K562 (cell line): ENCODE measurements around the gene AHNAK. TPM values are rescaled to one million over a fixed set of nuclear protein-coding genes. Genes with fewer than 3 reads are reported as not detected.

Source experiments
- BCL6 ChIP-seq: fragments of 250-450 bp; sonication (Bioruptor Pico); IDR thresholded peaks from 2 replicates; pipeline ENCODE4 v1.4.0; 2020
- CHD4 ChIP-seq: fragments of 200-600 bp; sonication (generic); IDR thresholded peaks from 3 replicates; pipeline ENCODE4 v1.6.1; 2012; ENCODE audit warnings: low read depth, mild to moderate bottlenecking, mixed read lengths, low read length, inconsistent platforms; ENCODE audit not compliant: insufficient read depth, insufficient replicate concordance, poor library complexity, severe bottlenecking
- DPF2 ChIP-seq: fragments of 450-650 bp; IDR thresholded peaks from 2 replicates; pipeline ENCODE4 v1.6.1; 2016
- E2F6 ChIP-seq, 2 experiments: IDR thresholded peaks; 2 replicates each; pipeline ENCODE4 v1.6.1; 2011; ENCODE audit warnings: borderline replicate concordance in 1 of 2, control low read depth in 1 of 2, low read depth in 1 of 2, low read length in 1 of 2, mild to moderate bottlenecking in 1 of 2, mixed read lengths in 1 of 2, moderate library complexity in 1 of 2; ENCODE audit not compliant: insufficient read depth in 1 of 2, insufficient read length in 1 of 2, poor library complexity in 1 of 2, severe bottlenecking in 1 of 2; ENCODE audit errors: extremely low read depth in 1 of 2
- ELF1 ChIP-seq: fragments of 200-800 bp; sonication (Bioruptor generic); IDR thresholded peaks from 2 replicates; pipeline ENCODE4 v1.6.1; 2016; ENCODE audit warnings: missing genetic modification characterization, missing compliant biosample characterization
- HDAC6 ChIP-seq: IDR thresholded peaks from 2 replicates; pipeline ENCODE4 v1.6.1; 2012; ENCODE audit warnings: low read depth, mild to moderate bottlenecking, control low read depth, inconsistent platforms, low read length, moderate library complexity
- KLF13 ChIP-seq: fragments of 450-650 bp; IDR thresholded peaks from 2 replicates; pipeline ENCODE4 v1.6.1; 2016; ENCODE audit warnings: missing genetic modification characterization, low read depth, mild to moderate bottlenecking, missing compliant biosample characterization, moderate library complexity, borderline replicate concordance
- LARP7 ChIP-seq: fragments of 450-650 bp; IDR thresholded peaks from 2 replicates; pipeline ENCODE4 v1.6.1; 2016
- MAFF ChIP-seq: IDR thresholded peaks from 2 replicates; pipeline ENCODE4 v1.6.1; 2012; ENCODE audit warnings: low read length, improper control_type of control experiment
- MECOM ChIP-seq: fragments of 250-450 bp; sonication (Bioruptor Pico); IDR thresholded peaks from 2 replicates; pipeline ENCODE4 v1.8.0; 2022; ENCODE audit warnings: inconsistent platforms
- MTA1 ChIP-seq: fragments of 450-650 bp; IDR thresholded peaks from 2 replicates; pipeline ENCODE4 v1.6.1; 2017; ENCODE audit warnings: borderline replicate concordance
- MTA2 ChIP-seq: fragments of 450-650 bp; IDR thresholded peaks from 2 replicates; pipeline ENCODE4 v1.6.1; 2016; ENCODE audit warnings: low read depth
- NCOR1 ChIP-seq: fragments of 450-650 bp; IDR thresholded peaks from 2 replicates; pipeline ENCODE4 v1.6.1; 2016; ENCODE audit warnings: mild to moderate bottlenecking, moderate library complexity
- NR2C1 ChIP-seq, 2 experiments: fragments of 450-650 bp; IDR thresholded peaks; 2 replicates each; pipeline ENCODE4 v1.6.1; 2017; ENCODE audit warnings: mild to moderate bottlenecking in 2 of 2, antibody characterized with exemption in 1 of 2, inconsistent platforms in 1 of 2, missing compliant biosample characterization in 1 of 2, missing genetic modification characterization in 1 of 2
- POLR2G ChIP-seq: fragments of 200-400 bp; formaldehyde crosslinking; IDR thresholded peaks from 2 replicates; pipeline ENCODE4 v1.6.1; 2017; ENCODE audit warnings: low read depth, mild to moderate bottlenecking, antibody characterized with exemption, low read length, moderate library complexity
- PTRF ChIP-seq: fragments of 450-650 bp; IDR thresholded peaks from 2 replicates; pipeline ENCODE4 v1.6.1; 2016; ENCODE audit warnings: mild to moderate bottlenecking, missing genetic modification characterization, missing compliant biosample characterization
- SPI1 ChIP-seq: IDR thresholded peaks from 2 replicates; pipeline ENCODE4 v1.6.1; 2011; ENCODE audit warnings: low read depth, low read length, control low read depth, borderline replicate concordance
- TBP ChIP-seq: optimal IDR thresholded peaks from 2 replicates; pipeline ENCODE3; 2011; ENCODE audit warnings: low read depth, low read length, improper control_type of control experiment
- ZNF124 ChIP-seq: sonication (generic); formaldehyde crosslinking; IDR thresholded peaks from 2 replicates; pipeline ENCODE4 v1.8.1; 2022; ENCODE audit warnings: missing genetic modification reagents
- ZNF586 ChIP-seq: fragments of 450-650 bp; formaldehyde crosslinking; conservative IDR thresholded peaks from 2 replicates; pipeline ENCODE4 v1.4.0; 2020; ENCODE audit warnings: mild to moderate bottlenecking, moderate library complexity
- ZNF592 ChIP-seq: fragments of 450-650 bp; IDR thresholded peaks from 2 replicates; pipeline ENCODE4 v1.6.1; 2017; ENCODE audit warnings: antibody characterized with exemption, mild to moderate bottlenecking
- polyA plus RNA-seq, 8 experiments: library from polyadenylated mRNA; depleted of rRNA in 4 of 8; stranded (reverse) in 5 of 8; unstranded in 3 of 8; fragments of >200 nt; fragmentation: Nextera tagmentation in 2 of 8; fragmentation: Illumina TruSeq in 1 of 8; extraction: Ambion mirVana in 2 of 8; extraction: Trizol in 1 of 8; gene quantifications; 2 replicates each; pipeline versions ENCODE4 v1.2.1 to v1.2.3, GENCODE V29; 2011 to 2014; ENCODE audit warnings: inconsistent platforms in 1 of 8, missing spikeins in 1 of 8
- total RNA-seq, 7 experiments: library from RNA; depleted of rRNA in 6 of 7; stranded (reverse); fragments of >200 nt in 6 of 7; fragmentation: Illumina TruSeq in 2 of 7; extraction: Trizol in 2 of 7; gene quantifications; 2 replicates each; pipeline versions ENCODE4 v1.2.1 to v1.2.3, GENCODE V29; 2011 to 2021; ENCODE audit warnings: low replicate concordance in 1 of 7

Gene AHNAK
- total and polyA plus RNA-seq, 9 of the 15 experiments (the other 6 are each of a cell fraction or from before 2014, with no cell fraction given): 1.5 to 89.7 (median 45.0) TPM

DNA sequence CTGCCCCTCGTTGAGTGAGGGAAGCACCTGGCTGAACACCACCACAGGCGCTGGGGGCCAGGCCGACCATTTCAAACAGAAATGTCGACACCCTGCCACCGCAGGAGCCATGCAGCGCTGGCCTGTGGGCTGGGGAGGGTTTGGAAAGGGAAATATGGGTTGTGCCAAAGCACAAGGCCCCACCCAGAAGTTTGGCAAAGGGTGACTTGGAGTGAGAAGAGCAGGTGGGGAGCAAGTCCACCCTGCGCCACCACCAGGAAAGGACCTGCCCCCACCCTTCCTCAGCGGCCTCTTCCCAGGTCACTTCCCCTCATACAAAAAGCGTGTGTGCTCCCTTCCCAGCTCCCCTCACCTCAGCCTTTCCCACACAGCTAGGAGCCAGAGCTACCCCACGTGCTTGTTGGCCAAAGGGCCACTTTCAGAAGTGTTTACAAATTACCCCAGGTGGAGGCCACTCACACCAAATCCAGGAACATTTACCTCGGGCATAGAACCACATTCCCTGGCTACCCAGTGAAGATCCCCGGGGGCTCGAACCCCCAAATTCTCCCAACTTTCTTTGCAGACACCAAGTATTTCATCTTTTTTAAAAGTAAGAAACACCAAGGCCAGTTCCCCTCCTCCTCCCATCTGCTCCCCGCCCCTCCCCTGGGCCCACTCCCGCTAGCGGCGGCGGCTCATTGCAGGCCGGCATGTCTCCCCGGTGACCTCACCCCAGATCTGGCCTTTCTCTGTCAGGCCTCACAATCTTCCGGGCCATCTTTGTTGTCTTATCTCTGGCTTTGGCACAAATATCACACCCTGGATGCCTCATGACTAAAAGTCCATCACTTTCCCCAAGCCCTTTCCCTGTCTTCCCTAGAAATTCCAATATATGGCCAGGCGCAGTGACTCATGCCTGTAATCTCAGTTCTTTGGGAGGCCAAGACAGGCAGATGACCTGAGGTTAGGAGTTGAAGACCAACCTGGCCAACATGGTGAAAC lies 148.3 kb downstream of the AHNAK start (continued):
- no peak for TF ChIP-seq KLF13 (tag)
- peak; percentile 46; the same call in 1 of the 2 replicates for TF ChIP-seq NR2C1 (IDR thresholded peaks at IDR 0.05)
- peak; percentile 56 for TF ChIP-seq NR2C1 (tag; IDR thresholded peaks at IDR 0.05)
- TF ChIP-seq HDAC6: no peak
- TF ChIP-seq ZNF586 (CRISPR knock-in tag): no peak
- no peak for TF ChIP-seq ELF1 (tag)
- TF ChIP-seq SPI1: peak; percentile 50; the same call in 1 of the 2 replicates
- peak; percentile 39; the same call in 1 of the 2 replicates for TF ChIP-seq MECOM (CRISPR knock-in tag)
- TF ChIP-seq TBP: peak; percentile 20
- TF ChIP-seq MAFF: no peak; the same call in 1 of the 2 replicates
- peak; percentile 36 for TF ChIP-seq NCOR1
- peak; percentile 85 for TF ChIP-seq MTA1
- no peak for TF ChIP-seq BCL6
- no peak for TF ChIP-seq POLR2G
- TF ChIP-seq ZNF592: peak; percentile 90
- no peak for TF ChIP-seq PTRF
- TF ChIP-seq MTA2: peak; percentile 55; the same call in 1 of the 2 replicates
- no peak for TF ChIP-seq LARP7
- TF ChIP-seq CHD4: no peak
- TF ChIP-seq E2F6 (IDR thresholded peaks at IDR 0.05; ENCODE audit: borderline replicate concordance in 1 of 2, extremely low read depth in 1 of 2, insufficient read depth in 1 of 2, insufficient read length in 1 of 2, low read depth in 1 of 2, low read length in 1 of 2, poor library complexity in 1 of 2, severe bottlenecking in 1 of 2): peak in 1 of 2 experiments; percentile 31
- TF ChIP-seq DPF2: peak; percentile 95
- TF ChIP-seq ZNF124 (CRISPR knock-in tag): no peak
